ENCODE results near the gene PCMT1.
"Not testable (repeated sequence)": the region's sequence is repeated elsewhere in the genome, so short reads cannot be mapped to it uniquely, and the experiment has no call there.

The PCMT1 gene

GRCh38 chr6:149843051-149843633, 93.6 kb downstream of the PCMT1 start:
- no peak overlapping the region for H3K4me3 ChIP-seq (ENCODE audit: low read depth, low read length)
- TF ChIP-seq MYC (IDR thresholded peaks at IDR 0.05; ENCODE audit: low read depth, low read length) = no peak
- no peak for TF ChIP-seq CTCF (IDR thresholded peaks at IDR 0.05; ENCODE audit: low read depth, low read length)
- TF ChIP-seq POLR2A (IDR thresholded peaks at IDR 0.05; ENCODE audit: extremely low read depth, insufficient read length) = no peak
- no peak for TF ChIP-seq MAX (IDR thresholded peaks at IDR 0.05; ENCODE audit: low read depth, low read length)
- no peak for DNase-seq (ENCODE audit: low read depth)

GRCh38 chr6:149844036-149844435, 94.5 kb downstream of the PCMT1 start:
- H3K4me3 ChIP-seq (ENCODE audit: low read depth, low read length); DNase-seq (ENCODE audit: low read depth): not testable (repeated sequence)

GRCh38 chr6:149844480-149844879, 94.9 kb downstream of the PCMT1 start:
- H3K4me3 ChIP-seq (ENCODE audit: low read depth, low read length) = no peak overlapping the region
- no peak for DNase-seq (ENCODE audit: low read depth)
- TF ChIP-seq MYC (IDR thresholded peaks at IDR 0.05; ENCODE audit: low read depth, low read length) (no peak), POLR2A (IDR thresholded peaks at IDR 0.05; ENCODE audit: extremely low read depth, insufficient read length) (no peak), MAX (IDR thresholded peaks at IDR 0.05; ENCODE audit: low read depth, low read length) (no peak)

GRCh38 chr6:149845549-149845948, 96.0 kb downstream of the PCMT1 start:
- TF ChIP-seq POLR2A (IDR thresholded peaks at IDR 0.05; ENCODE audit: extremely low read depth, insufficient read length) (no peak), CTCF (IDR thresholded peaks at IDR 0.05; ENCODE audit: low read depth, low read length) (no peak), MYC (IDR thresholded peaks at IDR 0.05; ENCODE audit: low read depth, low read length) (no peak), MAX (IDR thresholded peaks at IDR 0.05; ENCODE audit: low read depth, low read length) (no peak)
- no peak overlapping the region for H3K4me3 ChIP-seq (ENCODE audit: low read depth, low read length)
- DNase-seq (ENCODE audit: low read depth) = no peak

GRCh38 chr6:149846321-149846720, 96.8 kb downstream of the PCMT1 start:
- no peak for TF ChIP-seq MAX (IDR thresholded peaks at IDR 0.05; ENCODE audit: low read depth, low read length)
- no peak overlapping the region for H3K4me3 ChIP-seq (ENCODE audit: low read depth, low read length)
- no peak for DNase-seq (ENCODE audit: low read depth)

- no peak overlapping the region for H3K4me3 ChIP-seq (ENCODE audit: low read depth, low read length)
- DNase-seq (ENCODE audit: low read depth) = no peak
- TF ChIP-seq POLR2A (IDR thresholded peaks at IDR 0.05; ENCODE audit: extremely low read depth, insufficient read length) = no peak
- TF ChIP-seq MYC (IDR thresholded peaks at IDR 0.05; ENCODE audit: low read depth, low read length) = no peak
- no peak for TF ChIP-seq MAX (IDR thresholded peaks at IDR 0.05; ENCODE audit: low read depth, low read length)
- no peak for TF ChIP-seq CTCF (IDR thresholded peaks at IDR 0.05; ENCODE audit: low read depth, low read length)
These were observed 98.4 kb downstream of the PCMT1 start for GRCh38 chr6:149847939-149848267.

- H3K4me3 ChIP-seq (ENCODE audit: low read depth, low read length); DNase-seq (ENCODE audit: low read depth): not testable (repeated sequence)
These were observed 98.8 kb downstream of the PCMT1 start for GRCh38 chr6:149848343-149848742.

- no peak overlapping the region for H3K4me3 ChIP-seq (ENCODE audit: low read depth, low read length)
These were observed 102.0 kb downstream of the PCMT1 start for GRCh38 chr6:149851461-149852110.

More at GRCh38 chr6:149851461-149852110, 102.0 kb downstream of the PCMT1 start:
- no peak for DNase-seq (ENCODE audit: low read depth)
- TF ChIP-seq MAX (IDR thresholded peaks at IDR 0.05; ENCODE audit: low read depth, low read length) (no peak), CTCF (IDR thresholded peaks at IDR 0.05; ENCODE audit: low read depth, low read length) (no peak), POLR2A (IDR thresholded peaks at IDR 0.05; ENCODE audit: extremely low read depth, insufficient read length) (no peak), MYC (IDR thresholded peaks at IDR 0.05; ENCODE audit: low read depth, low read length) (no peak)

Data from NB4 (cell line).